HG03521 (cell line): ENCODE results near the gene CHST8.
"Not testable (repeated sequence)": the region's sequence is repeated elsewhere in the genome, so short reads cannot be mapped to it uniquely, and the experiment has no call there.

Experiments
- ATAC-seq: cut with Tn5 transposase; IDR thresholded peaks from one replicate; pipeline ENCODE4 v1.9.1; 2021; ENCODE audit warnings: mild to moderate bottlenecking, moderate library complexity; ENCODE audit not compliant: unreplicated experiment

Gene CHST8

GRCh38 chr19:33616857-33617256 lies 4.9 kb upstream of the CHST8 start:
- no peak for ATAC-seq

GRCh38 chr19:33618363-33618762 lies 3.4 kb upstream of the CHST8 start:
- ATAC-seq: not testable (repeated sequence)

- ATAC-seq: no peak
Observed at GRCh38 chr19:33618884-33619283, 2.9 kb upstream of the CHST8 start.

GRCh38 chr19:33620611-33621010 lies 1.1 kb upstream of the CHST8 start:
- ATAC-seq: no peak

GRCh38 chr19:33621065-33621785 lies 528 bp upstream of the CHST8 start:
- ATAC-seq: no peak

- ATAC-seq: no peak
Observed at GRCh38 chr19:33622505-33622808, 704 bp downstream of the CHST8 start.

GRCh38 chr19:33622809-33623511 lies 1.2 kb downstream of the CHST8 start:
- ATAC-seq: no peak

GRCh38 chr19:33624586-33624985 lies 2.8 kb downstream of the CHST8 start:
- ATAC-seq: no peak

GRCh38 chr19:33627526-33627925 lies 5.8 kb downstream of the CHST8 start:
- no peak for ATAC-seq

GRCh38 chr19:33627962-33628839 lies 6.4 kb downstream of the CHST8 start:
- no peak for ATAC-seq

GRCh38 chr19:33628921-33629825 lies 7.4 kb downstream of the CHST8 start:
- no peak for ATAC-seq

- no peak for ATAC-seq
Observed at GRCh38 chr19:33629826-33630375, 8.1 kb downstream of the CHST8 start.

GRCh38 chr19:33630880-33631608 lies 9.3 kb downstream of the CHST8 start:
- no peak for ATAC-seq

- no peak for ATAC-seq
Observed at GRCh38 chr19:33631609-33631973, 9.8 kb downstream of the CHST8 start.

- ATAC-seq: no peak
Observed at GRCh38 chr19:33634361-33635091, 12.8 kb downstream of the CHST8 start.

- no peak for ATAC-seq
Observed at GRCh38 chr19:33638167-33639034, 16.6 kb downstream of the CHST8 start.

- no peak for ATAC-seq
Observed at GRCh38 chr19:33639035-33639681, 17.4 kb downstream of the CHST8 start.

GRCh38 chr19:33640773-33641172 lies 19.0 kb downstream of the CHST8 start:
- ATAC-seq: no peak
